ENCODE measurements around the gene HOMER2.

DNA sequence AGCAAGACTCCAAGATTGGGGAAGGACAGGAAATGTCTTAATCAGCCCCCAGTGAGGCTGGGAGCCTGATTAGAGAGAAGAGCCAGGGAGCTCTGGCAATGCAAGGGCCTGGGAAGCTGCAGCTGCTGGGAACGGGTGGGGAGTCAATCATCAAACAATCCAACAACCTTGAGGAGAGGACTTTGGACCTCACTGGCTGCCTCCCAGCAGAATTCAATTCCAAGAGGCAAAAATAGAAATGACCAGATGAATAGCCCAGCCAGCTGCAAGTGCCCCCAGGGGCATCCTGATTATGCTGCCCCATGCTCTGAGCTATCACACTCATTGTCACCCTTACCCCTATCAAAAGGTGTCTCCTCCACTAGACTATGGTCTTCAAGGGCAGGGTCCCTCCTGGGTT lies 6.1 kb upstream of the HOMER2 start:
- no peak for TF ChIP-seq CTCF (IDR thresholded peaks at IDR 0.05; ENCODE audit: borderline replicate concordance, extremely low read depth, low read length, poor library complexity, severe bottlenecking)
- no peak for TF ChIP-seq EZH2 (IDR thresholded peaks at IDR 0.05; ENCODE audit: borderline replicate concordance, low read depth, low read length, severe bottlenecking)

Measured in DND-41 (cell line).